ENCODE measurements around the gene TMCO2. TPM values are rescaled to one million over a fixed set of nuclear protein-coding genes. Genes with fewer than 3 reads are reported as not detected.

The TMCO2 gene
- total RNA-seq, 1 donor from 2014 or later = not detected

DNA sequence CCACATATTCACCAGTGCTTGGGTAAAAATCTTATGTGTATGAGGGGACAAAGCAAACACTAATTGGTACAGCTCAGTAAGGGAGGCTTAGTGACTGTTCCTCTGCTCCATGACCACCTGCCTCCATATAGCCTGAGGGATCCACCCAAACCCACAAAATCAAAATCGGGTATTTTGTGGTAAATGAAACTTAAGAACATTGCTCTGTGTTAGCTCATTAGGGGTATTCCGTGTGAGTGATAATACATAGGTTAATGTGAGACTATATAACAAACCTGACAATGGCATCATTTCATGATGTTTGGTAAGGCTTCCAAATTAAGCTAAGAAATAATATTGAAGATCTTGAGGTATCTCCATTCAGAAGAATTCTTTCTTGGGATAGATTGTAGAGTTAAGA lies 43.6 kb downstream of the TMCO2 start:
- intact Hi-C loops (cut with DNase I) = no loop called here
- H3K27me3 ChIP-seq = no peaks in the 10 kb centered on the region
- TF ChIP-seq POLR2AphosphoS5 (IDR thresholded peaks at IDR 0.05; ENCODE audit: insufficient read depth in 1 of 2, low read depth in 1 of 2) (no peak), POLR2A (IDR thresholded peaks at IDR 0.05) (no peak)
- TF ChIP-seq, protein P1, sequence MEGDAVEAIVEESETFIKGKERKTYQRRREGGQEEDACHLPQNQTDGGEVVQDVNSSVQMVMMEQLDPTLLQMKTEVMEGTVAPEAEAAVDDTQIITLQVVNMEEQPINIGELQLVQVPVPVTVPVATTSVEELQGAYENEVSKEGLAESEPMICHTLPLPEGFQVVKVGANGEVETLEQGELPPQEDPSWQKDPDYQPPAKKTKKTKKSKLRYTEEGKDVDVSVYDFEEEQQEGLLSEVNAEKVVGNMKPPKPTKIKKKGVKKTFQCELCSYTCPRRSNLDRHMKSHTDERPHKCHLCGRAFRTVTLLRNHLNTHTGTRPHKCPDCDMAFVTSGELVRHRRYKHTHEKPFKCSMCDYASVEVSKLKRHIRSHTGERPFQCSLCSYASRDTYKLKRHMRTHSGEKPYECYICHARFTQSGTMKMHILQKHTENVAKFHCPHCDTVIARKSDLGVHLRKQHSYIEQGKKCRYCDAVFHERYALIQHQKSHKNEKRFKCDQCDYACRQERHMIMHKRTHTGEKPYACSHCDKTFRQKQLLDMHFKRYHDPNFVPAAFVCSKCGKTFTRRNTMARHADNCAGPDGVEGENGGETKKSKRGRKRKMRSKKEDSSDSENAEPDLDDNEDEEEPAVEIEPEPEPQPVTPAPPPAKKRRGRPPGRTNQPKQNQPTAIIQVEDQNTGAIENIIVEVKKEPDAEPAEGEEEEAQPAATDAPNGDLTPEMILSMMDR (IDR thresholded peaks at IDR 0.05) = no peak
- peaks cover 0 to 46% of the 10 kb centered on the region in 2 donors for H3K36me3 ChIP-seq
- H3K9me3 ChIP-seq = no peaks in the 10 kb centered on the region
- H3K4me1 ChIP-seq = no peaks in the 10 kb centered on the region
- H3K4me3 ChIP-seq = no peak overlapping the region
- no peak for DNase-seq (ENCODE audit: extremely low spot score in 2 of 2)
- no peak overlapping the region for H3K27ac ChIP-seq

DNA sequence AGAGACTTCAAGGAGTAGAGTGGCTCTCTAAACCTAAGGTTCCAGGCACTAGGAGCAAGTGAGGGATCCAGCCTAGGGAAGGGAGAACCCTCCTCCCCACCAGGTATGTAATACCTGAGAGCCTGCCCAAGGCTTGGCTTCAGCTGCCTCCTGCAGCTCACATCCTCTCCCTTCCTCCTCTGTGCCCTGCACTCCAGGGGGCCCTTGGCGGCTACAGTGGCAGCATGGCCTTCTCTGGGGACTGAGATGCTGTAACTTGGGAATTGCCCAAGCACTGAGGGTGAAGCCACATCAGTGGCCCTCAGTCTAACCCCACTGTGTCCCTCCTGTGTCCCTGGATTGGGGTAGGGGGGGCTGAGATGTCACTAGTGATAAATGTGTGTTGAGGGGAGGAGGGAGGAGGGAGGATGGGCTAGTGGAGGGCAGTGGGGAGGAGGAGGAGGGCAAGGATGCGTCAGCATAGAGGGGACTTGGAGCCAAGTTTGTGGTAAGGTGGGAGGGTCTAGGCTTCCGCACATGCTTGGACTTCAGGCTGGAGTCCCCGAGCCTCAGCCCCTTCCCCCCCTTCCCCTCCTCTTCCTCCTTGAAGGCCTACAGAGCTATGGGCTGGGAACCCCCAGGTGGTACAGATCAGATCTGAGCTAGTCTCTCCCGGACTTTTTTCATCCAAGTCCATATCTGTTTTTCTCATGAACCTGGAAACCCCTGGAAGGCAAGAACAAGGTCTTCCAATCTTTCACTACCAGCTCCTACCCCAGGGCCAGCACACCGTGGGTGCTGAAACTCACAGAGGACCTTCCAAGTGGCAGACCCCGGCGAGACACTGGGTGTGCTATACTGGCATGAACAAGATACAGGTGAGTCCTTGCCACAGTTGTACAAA lies 51.9 kb downstream of the TMCO2 start:
- Histone ChIP-seq H3K9me3 (no peaks in the 10 kb centered on the region), H3K27ac (no peak overlapping the region), H3K36me3 (no peaks in the 10 kb centered on the region), H3K27me3 (no peaks in the 10 kb centered on the region), H3K4me3 (no peak overlapping the region), H3K4me1 (no peaks in the 10 kb centered on the region)
- TF ChIP-seq, protein P1 (IDR thresholded peaks at IDR 0.05) = no peak
- no peak for TF ChIP-seq POLR2AphosphoS5 (IDR thresholded peaks at IDR 0.05; ENCODE audit: insufficient read depth in 1 of 2, low read depth in 1 of 2)
- TF ChIP-seq POLR2A (IDR thresholded peaks at IDR 0.05) = no peak
- intact Hi-C loops (cut with DNase I) = no loop called here
- DNase-seq (ENCODE audit: extremely low spot score in 2 of 2) = no peak

DNA sequence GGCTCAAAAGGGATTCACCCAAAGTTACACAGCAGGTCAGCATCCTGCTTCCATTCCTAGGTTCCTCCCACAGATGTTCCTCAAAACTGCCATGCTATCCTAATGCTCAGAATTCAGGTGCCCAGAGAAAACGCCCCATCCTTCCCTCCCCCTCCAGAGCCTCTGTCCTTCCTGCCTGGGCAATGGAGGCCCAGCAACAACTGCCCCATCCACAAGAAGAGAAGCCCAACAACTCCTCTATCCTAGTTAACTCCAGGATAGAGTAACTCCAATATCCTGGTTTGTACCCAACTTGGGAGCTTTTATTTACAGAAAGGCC lies 52.5 kb downstream of the TMCO2 start:
- intact Hi-C loops (cut with DNase I) = no loop called here
- H3K27ac ChIP-seq = no peak overlapping the region
- no peaks in the 10 kb centered on the region for H3K27me3 ChIP-seq
- TF ChIP-seq POLR2A (IDR thresholded peaks at IDR 0.05) (no peak), POLR2AphosphoS5 (IDR thresholded peaks at IDR 0.05; ENCODE audit: insufficient read depth in 1 of 2, low read depth in 1 of 2) (no peak)
- TF ChIP-seq, protein P1 (IDR thresholded peaks at IDR 0.05) = no peak
- no peak for DNase-seq (ENCODE audit: extremely low spot score in 2 of 2)
- H3K9me3 ChIP-seq = no peaks in the 10 kb centered on the region
- no peaks in the 10 kb centered on the region for H3K4me1 ChIP-seq
- no peaks in the 10 kb centered on the region for H3K36me3 ChIP-seq
- H3K4me3 ChIP-seq = no peak overlapping the region

DNA sequence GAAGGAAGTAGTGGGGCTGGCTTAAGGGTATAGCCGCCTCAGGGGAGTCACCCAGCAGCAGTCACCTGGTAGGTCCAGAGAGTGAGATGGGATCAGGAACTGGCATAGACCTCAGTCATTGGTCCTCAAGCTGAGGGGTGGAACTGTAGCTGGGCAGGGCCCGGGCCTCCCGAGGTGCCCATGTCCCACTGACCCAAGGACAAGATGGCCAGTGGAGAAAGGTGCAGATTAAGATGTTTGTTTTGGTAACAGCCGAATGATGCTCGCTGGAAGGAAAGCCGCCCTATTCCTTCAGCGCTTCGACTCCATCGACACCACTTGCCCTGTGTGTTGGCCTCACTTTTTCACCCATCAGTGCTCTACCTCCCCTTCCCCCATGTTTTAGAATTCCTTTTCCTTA lies 52.9 kb downstream of the TMCO2 start:
- TF ChIP-seq, protein P1 (IDR thresholded peaks at IDR 0.05) = no peak
- no peak for TF ChIP-seq POLR2A (IDR thresholded peaks at IDR 0.05)
- no peak for TF ChIP-seq POLR2AphosphoS5 (IDR thresholded peaks at IDR 0.05; ENCODE audit: insufficient read depth in 1 of 2, low read depth in 1 of 2)
- no peak for DNase-seq (ENCODE audit: extremely low spot score in 2 of 2)
- no peaks in the 10 kb centered on the region for H3K27me3 ChIP-seq
- H3K36me3 ChIP-seq = no peaks in the 10 kb centered on the region
- no peak overlapping the region for H3K27ac ChIP-seq
- H3K4me3 ChIP-seq = no peak overlapping the region
- H3K9me3 ChIP-seq = no peaks in the 10 kb centered on the region
- no peaks in the 10 kb centered on the region for H3K4me1 ChIP-seq
- intact Hi-C loops (cut with DNase I) = no loop called here

DNA sequence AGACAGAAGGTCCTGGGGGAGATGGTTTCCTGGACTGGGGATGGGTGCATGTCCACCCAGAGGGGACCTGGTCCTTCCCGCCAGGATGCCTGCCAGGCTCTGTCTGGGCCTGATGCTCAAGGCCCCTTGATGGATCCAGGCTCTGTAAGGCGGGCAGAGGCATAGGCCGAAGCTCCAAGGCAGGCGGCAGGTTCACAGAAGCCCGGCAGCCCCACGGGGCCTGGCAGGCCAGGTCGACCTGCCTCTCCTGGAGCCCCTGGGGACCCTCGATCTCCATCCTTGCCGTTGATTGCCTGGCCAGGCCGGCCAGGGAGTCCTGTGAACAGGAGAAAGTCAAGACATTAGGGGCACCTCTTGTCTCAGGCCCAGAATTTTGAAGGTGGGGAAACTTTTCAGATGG lies 53.3 kb downstream of the TMCO2 start:
- intact Hi-C loops (cut with DNase I) = no loop called here
- no peaks in the 10 kb centered on the region for H3K36me3 ChIP-seq
- H3K4me1 ChIP-seq = no peaks in the 10 kb centered on the region
- H3K4me3 ChIP-seq = no peak overlapping the region
- no peak for DNase-seq (ENCODE audit: extremely low spot score in 2 of 2)
- TF ChIP-seq, protein P1 (IDR thresholded peaks at IDR 0.05) = no peak
- no peak for TF ChIP-seq POLR2A (IDR thresholded peaks at IDR 0.05)
- no peak for TF ChIP-seq POLR2AphosphoS5 (IDR thresholded peaks at IDR 0.05; ENCODE audit: insufficient read depth in 1 of 2, low read depth in 1 of 2)
- H3K27me3 ChIP-seq = no peaks in the 10 kb centered on the region
- H3K9me3 ChIP-seq = no peaks in the 10 kb centered on the region
- H3K27ac ChIP-seq = no peak overlapping the region
